Left ventricle myocardium inferior (tissue), 1 donor: ENCODE measurements around the gene LSM5. TPM values are rescaled to one million over a fixed set of nuclear protein-coding genes. Genes with fewer than 3 reads are reported as not detected.
A peak's percentile ranks its signal among the peaks of the same experiment; 100 is the strongest.

Experiments used
- DNase-seq: peaks from one replicate; pipeline ENCODE4 v3.0.0-alpha.2; 2020
- H3K27ac ChIP-seq: fragments of 200-600 bp; replicated peaks from 2 replicates; pipeline ENCODE4 v1.8.0; 2021
- H3K27me3 ChIP-seq: fragments of 200-600 bp; 2 replicates; pipeline ENCODE4 v1.8.0; 2021; ENCODE audit warnings: low read depth
- H3K36me3 ChIP-seq: fragments of 200-600 bp; 2 replicates; pipeline ENCODE4 v1.8.0; 2021
- H3K4me1 ChIP-seq: fragments of 200-600 bp; 2 replicates; pipeline ENCODE4 v1.8.0; 2021
- H3K4me3 ChIP-seq: fragments of 200-600 bp; 2 replicates; pipeline ENCODE4 v1.8.0; 2021; ENCODE audit warnings: mild to moderate bottlenecking, moderate library complexity
- H3K9me3 ChIP-seq: fragments of 200-600 bp; replicated peaks from 2 replicates; pipeline ENCODE4 v1.8.0; 2021
- CTCF ChIP-seq: fragments of 200-600 bp; IDR thresholded peaks from 2 replicates; pipeline ENCODE4 v1.8.0; 2021; ENCODE audit warnings: antibody characterized with exemption, mild to moderate bottlenecking, borderline replicate concordance
- intact Hi-C: fragments of 100-400 bp; cut with micrococcal nuclease; formaldehyde crosslinking; loops from one replicate; pipeline ENCODE4 v1.11.0; 2022
- total RNA-seq: library from RNA; stranded (reverse); fragmentation: NEBNext Ultra II Directional; extraction: Animal tissue kit (Norgen Biotek cat#: 25700); gene quantifications from one replicate; pipeline ENCODE4 v1.2.1, GENCODE V29; 2021
- donor health status: DM: no; HTN: yes; CAD: no; lungs with severe emphysema.

Gene LSM5
- total RNA-seq, 1 donor from 2014 or later = 39.5 TPM

- intact Hi-C loops = loop anchor here (10.0 kb wide), 1 partner anchor 89 kb away; no protein-coding TSS in a partner anchor
- Histone ChIP-seq H3K36me3 (no peaks in the 10 kb centered on the region), H3K4me3 (peak overlapping the region; percentile 99), H3K9me3 (peaks cover 5% of the 10 kb centered on the region), H3K27me3 (no peaks in the 10 kb centered on the region), H3K27ac (peak overlapping the region; percentile 98), H3K4me1 (peaks cover 45% of the 10 kb centered on the region)
- no peak for TF ChIP-seq CTCF
- no peak for DNase-seq
Measured at GRCh38 chr7:32496052-32496813, 6.1 kb upstream of the LSM5 start.

DNA sequence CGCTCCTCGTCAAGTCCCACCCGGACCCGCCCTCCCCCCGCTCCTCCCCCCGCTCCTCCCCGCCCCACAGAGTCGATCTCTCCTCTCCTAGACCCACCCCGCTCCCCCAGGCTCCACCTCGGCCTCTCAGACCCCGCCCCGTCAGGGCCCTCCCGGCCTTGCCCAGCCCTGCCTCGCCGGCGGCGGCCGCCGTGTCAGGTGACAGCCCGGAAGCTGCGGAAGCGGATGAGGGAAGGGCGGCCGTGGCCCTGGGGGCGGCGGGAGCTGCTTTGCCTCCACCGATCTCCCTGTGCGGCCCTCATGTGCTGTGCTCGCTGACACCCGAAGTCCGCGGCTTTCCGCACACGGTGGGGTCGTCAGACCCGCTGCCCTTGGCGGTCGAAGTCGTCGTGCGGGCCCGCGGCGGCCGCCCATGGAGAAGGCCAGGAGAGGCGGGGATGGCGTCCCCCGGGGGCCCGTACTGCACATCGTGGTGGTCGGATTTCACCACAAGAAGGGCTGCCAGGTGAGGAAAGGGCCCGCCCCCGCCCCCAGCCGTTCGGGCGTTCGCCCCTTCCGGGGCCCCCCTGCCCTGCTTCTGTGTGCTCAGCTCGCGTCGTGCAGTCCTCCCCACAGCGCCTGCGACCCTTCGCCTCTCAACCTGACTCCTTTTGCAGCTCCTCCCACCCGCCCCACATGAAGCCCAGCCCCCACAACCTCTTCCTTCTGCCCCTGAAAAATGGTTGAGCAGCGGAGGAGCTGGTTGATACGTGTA lies 5.3 kb upstream of the LSM5 start, which contains the start of gene AVL9:
AVL9 (plus strand) TSS at position 192 of the 754 bp plus-strand sequence; CDS start at position 413, 221 bp downstream.
- peak within 1 kb of the TSS; percentile 99 for H3K4me3 ChIP-seq
- no peak for TF ChIP-seq CTCF
- H3K27me3 ChIP-seq = no peaks in the 10 kb centered on the region
- peaks cover 38% of the 10 kb centered on the region for H3K4me1 ChIP-seq
- H3K36me3 ChIP-seq = no peaks in the 10 kb centered on the region
- DNase-seq = peak; percentile 99
- H3K9me3 ChIP-seq = peaks cover 5% of the 10 kb centered on the region
- intact Hi-C loops = loop anchor here (10.0 kb wide), 1 partner anchor 89 kb away; no protein-coding TSS in a partner anchor
- H3K27ac ChIP-seq = peak within 1 kb of the TSS; percentile 98

- H3K9me3 ChIP-seq = peaks cover 5% of the 10 kb centered on the region
- intact Hi-C loops = loop anchor here (10.0 kb wide), 1 partner anchor 90 kb away; no protein-coding TSS in a partner anchor
- H3K36me3 ChIP-seq = no peaks in the 10 kb centered on the region
Measured at GRCh38 chr7:32494946-32495297, 4.7 kb upstream of the LSM5 start.

GRCh38 chr7:32489788-32490126 lies 423 bp downstream of the LSM5 start:
- Histone ChIP-seq H3K4me3 (peak overlapping the region; percentile 82), H3K27me3 (no peaks in the 10 kb centered on the region), H3K36me3 (peaks cover 34% of the 10 kb centered on the region), H3K4me1 (peaks cover 25% of the 10 kb centered on the region), H3K9me3 (no peaks in the 10 kb centered on the region), H3K27ac (peak overlapping the region; percentile 95)
- intact Hi-C loops = loop anchor here (10.0 kb wide), 1 partner anchor 95 kb away; no protein-coding TSS in a partner anchor
- DNase-seq = no peak
- no peak for TF ChIP-seq CTCF

More at GRCh38 chr7:32494946-32495297, 4.7 kb upstream of the LSM5 start:
- Histone ChIP-seq H3K27ac (peak overlapping the region; percentile 98), H3K4me1 (peaks cover 38% of the 10 kb centered on the region), H3K27me3 (no peaks in the 10 kb centered on the region), H3K4me3 (peak overlapping the region; percentile 99)
- TF ChIP-seq CTCF = peak; percentile 14
- DNase-seq = no peak

DNA sequence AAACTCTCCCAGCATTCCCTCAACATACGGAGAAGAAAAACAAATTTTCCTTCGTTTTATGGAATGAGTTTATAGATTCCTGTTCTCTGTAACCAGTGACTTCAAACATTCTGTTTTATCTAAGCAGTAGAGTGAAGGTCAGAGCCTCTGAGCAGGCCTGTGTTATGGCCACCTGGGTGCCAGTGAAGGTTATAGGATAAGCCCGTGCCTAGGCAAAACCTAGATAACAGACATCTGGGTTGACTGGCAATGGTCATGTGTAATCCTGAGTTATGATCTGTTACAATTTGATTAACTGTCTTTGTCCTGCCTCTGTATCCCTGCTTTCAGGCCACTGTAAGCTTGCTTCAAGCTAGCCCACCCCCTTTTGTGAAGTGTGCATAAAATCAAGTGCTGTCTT lies 8.3 kb downstream of the LSM5 start:
- Histone ChIP-seq H3K27ac (peak overlapping the region; percentile 17), H3K4me1 (peaks cover 6% of the 10 kb centered on the region), H3K36me3 (peaks cover 25% of the 10 kb centered on the region), H3K4me3 (no peak overlapping the region), H3K9me3 (no peaks in the 10 kb centered on the region), H3K27me3 (no peaks in the 10 kb centered on the region)
- DNase-seq = no peak
- intact Hi-C loops = no loop called here
- TF ChIP-seq CTCF = no peak
